GM12891 (cell line): ENCODE data around the gene COMMD10.
"Not testable (repeated sequence)": the region's sequence is repeated elsewhere in the genome, so short reads cannot be mapped to it uniquely, and the experiment has no call there.

Experiments
- DNase-seq: peaks from one replicate; pipeline ENCODE4 v3.0.0; 2011; ENCODE audit warnings: low spot score; ENCODE audit not compliant: insufficient read length
- FAIRE-seq: peaks from 2 replicates; lab custom pipeline; 2011; peaks lifted over from hg19 to GRCh38; lab: Jason Lieb, UNC
- PAX5 ChIP-seq: IDR thresholded peaks from 2 replicates; pipeline ENCODE4 v1.6.1; 2011; ENCODE audit warnings: low read length, moderate library complexity, mild to moderate bottlenecking; ENCODE audit not compliant: insufficient read depth, severe bottlenecking
- POLR2A ChIP-seq: IDR thresholded peaks from 2 replicates; pipeline ENCODE4 v1.6.1; 2011; ENCODE audit warnings: low read depth, low read length, control low read depth
- POLR2AphosphoS5 ChIP-seq: IDR thresholded peaks from 2 replicates; pipeline ENCODE4 v1.6.1; 2011; ENCODE audit warnings: low read depth, low read length, control low read depth
- POU2F2 ChIP-seq: IDR thresholded peaks from 2 replicates; pipeline ENCODE4 v1.6.1; 2011; ENCODE audit warnings: low read depth, mild to moderate bottlenecking, control low read depth, low read length, moderate library complexity
- SPI1 ChIP-seq: IDR thresholded peaks from 2 replicates; pipeline ENCODE4 v1.6.1; 2011; ENCODE audit warnings: low read depth, low read length, control low read depth
- TAF1 ChIP-seq: IDR thresholded peaks from 2 replicates; pipeline ENCODE4 v1.6.1; 2011; ENCODE audit warnings: low read depth, low read length, control low read depth

Gene COMMD10

DNA sequence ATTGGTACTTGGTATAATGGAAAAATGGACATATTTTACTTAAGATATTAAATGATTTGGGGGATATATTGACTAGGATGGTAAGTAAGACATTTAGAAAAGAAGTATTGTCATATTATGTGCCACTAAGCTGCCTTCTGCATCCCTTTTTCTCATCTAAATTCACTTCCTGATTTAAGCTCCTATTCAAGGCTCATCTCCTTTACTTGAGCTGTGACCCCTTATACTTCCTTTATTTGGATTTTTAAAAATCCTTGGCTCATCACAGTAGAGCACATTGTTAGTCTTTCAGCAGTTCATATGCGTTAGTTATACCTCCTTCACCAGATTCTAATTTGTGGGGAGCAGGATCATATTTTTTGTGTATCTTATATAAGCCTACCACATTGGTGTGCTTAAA, 6.6 kb downstream of the COMMD10 start:
- DNase-seq (no peak), FAIRE-seq (no peak)
- TF ChIP-seq POLR2A (no peak), SPI1 (0 out of 2 replicates have a peak, but pooled peaks have one; percentile 3)

DNA sequence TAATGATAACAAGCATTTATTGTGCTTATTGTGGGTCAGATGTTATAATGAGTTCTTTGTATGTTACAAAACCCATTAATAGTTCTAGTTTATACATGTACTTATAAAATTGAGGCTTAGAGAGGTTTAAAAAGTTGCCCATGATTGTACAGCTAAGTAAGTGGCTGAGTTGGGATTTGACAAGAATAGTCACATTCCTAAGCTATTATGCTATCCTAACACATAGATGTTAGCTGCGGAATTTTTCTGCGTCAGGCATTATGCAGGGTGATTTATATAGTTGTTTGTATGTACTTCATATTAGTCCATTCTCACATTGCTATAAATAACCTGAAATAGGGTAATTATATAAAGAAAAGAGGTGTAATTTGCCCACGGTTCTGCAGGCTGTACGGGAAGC, 12.5 kb downstream of the COMMD10 start:
- TF ChIP-seq POLR2A (no peak), TAF1 (no peak), PAX5 (no peak), POLR2AphosphoS5 (no peak), POU2F2 (no peak)
- FAIRE-seq (no peak), DNase-seq (no peak)

DNA sequence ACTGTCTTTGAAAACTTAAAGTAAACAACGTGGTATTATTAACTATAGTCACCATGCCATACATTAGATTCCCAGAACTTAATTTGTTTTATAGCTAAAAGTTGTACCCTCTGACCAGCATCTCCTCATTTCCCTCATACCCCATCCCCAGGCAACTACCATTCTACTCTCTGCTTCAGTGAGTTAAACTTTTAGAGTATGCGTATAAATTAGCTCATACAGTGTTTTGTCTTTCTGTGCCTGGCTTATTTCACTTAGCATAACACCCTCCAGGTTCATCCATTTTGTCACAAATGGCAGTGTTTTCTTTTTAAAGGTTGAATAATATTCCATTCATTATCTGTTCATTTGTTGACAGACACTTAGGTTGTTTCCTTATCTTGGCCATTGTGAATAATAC, 14.2 kb downstream of the COMMD10 start:
- DNase-seq: no peak
- TF ChIP-seq POLR2AphosphoS5: no peak
- TF ChIP-seq TAF1: no peak
- no peak for TF ChIP-seq POLR2A
- TF ChIP-seq POU2F2: no peak
- TF ChIP-seq PAX5: no peak
- no peak for TF ChIP-seq SPI1
- FAIRE-seq: no peak

DNA sequence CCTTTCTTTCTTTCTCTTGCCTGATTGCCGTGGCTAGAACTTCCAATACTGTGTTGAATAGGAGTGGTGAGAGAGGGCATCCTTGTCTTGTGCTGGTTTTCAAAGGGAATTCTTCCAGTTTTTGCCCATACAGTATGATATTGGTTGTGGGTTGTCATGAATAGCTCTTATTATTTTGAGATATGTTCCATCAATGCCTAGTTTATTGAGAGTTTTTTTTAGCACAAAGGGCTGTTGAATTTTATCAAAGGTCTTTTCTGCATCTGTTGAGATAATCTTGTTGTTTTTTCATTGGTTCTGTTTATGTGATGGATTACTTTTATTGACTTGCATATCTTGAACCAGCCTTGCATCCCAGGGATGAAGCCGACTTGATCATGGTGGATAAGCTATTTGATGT, 20.1 kb downstream of the COMMD10 start:
- not testable (repeated sequence) for FAIRE-seq, DNase-seq

DNA sequence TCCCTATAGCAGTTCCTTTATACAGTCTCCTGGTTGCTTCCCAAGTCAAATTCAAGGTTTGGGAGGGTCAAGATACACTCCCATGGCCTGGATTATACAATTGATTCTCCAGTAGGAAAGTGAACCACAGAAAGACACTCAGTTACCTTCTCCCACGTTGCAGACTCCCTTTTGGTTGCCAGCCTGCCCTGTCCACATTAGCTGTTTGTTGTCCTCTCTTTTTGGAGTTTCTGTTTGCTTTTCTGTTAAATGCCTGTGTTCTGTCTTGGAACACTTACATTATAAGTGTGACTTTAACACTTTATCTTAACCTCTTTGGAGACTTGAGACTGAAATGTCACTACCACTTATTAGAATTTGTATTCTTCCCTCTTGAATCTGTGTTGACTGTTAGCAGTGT, 30.3 kb downstream of the COMMD10 start:
- FAIRE-seq (peak; percentile 9), DNase-seq (no peak)
- TF ChIP-seq POLR2A (no peak), SPI1 (no peak), POU2F2 (no peak), TAF1 (no peak), POLR2AphosphoS5 (no peak), PAX5 (no peak)

DNA sequence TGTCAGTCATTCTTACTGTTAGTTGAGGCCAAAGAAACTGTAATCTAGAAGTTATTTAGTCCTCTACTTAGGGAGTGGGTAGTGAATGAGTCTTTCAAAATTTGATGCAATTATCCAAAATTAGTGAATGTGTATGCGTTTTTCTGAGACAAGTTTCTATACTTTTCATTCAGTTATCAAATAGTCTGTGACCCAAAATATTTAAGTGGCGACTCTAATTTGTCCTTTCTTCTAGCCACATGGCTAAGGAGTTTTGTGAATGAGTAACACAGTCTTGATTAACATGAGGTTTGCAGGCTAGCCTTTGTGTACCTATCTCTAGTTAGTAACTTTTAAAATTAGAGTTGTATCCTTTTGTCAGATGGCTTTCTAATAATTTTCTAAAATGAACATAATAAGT, 45.6 kb downstream of the COMMD10 start:
- TF ChIP-seq POLR2AphosphoS5 (no peak), PAX5 (no peak), SPI1 (no peak), TAF1 (no peak), POLR2A (no peak), POU2F2 (no peak)
- no peak for DNase-seq
- FAIRE-seq: no peak

DNA sequence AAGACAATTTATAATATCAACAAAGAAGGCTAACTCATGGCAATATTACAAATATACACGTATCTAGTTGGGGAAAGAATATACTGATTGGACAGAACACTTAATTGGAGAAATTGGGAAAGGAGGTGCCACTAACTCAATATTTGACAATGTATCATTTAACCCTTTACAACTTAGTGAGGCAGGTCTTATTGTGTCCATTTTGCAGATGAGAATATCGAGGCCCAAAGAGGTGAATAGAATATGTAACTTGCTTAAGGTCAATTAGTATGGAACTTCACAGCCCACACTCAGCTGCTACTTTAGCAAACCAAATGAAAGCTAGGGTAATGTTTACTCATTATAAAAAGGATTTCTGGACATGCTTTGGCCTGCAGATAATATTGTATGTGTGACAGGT, 46.2 kb downstream of the COMMD10 start:
- no peak for DNase-seq
- FAIRE-seq: no peak
- TF ChIP-seq PAX5: no peak
- TF ChIP-seq POLR2AphosphoS5: no peak
- no peak for TF ChIP-seq SPI1
- no peak for TF ChIP-seq POLR2A
- TF ChIP-seq POU2F2: no peak
- no peak for TF ChIP-seq TAF1

DNA sequence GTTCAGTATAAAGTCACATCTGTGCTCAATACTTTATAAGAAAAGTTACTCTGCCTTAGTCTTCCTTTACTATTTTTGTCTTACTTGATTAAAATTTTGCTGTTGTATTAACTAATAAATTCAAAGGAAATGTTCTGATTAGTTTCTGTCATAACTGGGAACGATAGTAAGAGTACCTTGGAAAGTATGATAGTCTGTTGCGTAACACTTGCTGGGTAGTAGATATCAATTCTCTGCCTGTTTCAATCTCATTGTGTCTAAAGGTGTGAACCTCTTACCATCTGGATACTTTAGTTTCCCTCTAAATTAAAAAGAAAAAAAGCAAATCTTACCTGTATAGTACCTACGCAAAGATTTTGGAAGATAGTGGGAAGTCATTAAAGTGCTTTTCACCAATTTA, 48.5 kb downstream of the COMMD10 start:
- DNase-seq (no peak), FAIRE-seq (no peak)
- no peak for TF ChIP-seq PAX5
- TF ChIP-seq TAF1: no peak
- TF ChIP-seq POLR2AphosphoS5: no peak
- no peak for TF ChIP-seq POU2F2
- no peak for TF ChIP-seq SPI1
- no peak for TF ChIP-seq POLR2A

DNA sequence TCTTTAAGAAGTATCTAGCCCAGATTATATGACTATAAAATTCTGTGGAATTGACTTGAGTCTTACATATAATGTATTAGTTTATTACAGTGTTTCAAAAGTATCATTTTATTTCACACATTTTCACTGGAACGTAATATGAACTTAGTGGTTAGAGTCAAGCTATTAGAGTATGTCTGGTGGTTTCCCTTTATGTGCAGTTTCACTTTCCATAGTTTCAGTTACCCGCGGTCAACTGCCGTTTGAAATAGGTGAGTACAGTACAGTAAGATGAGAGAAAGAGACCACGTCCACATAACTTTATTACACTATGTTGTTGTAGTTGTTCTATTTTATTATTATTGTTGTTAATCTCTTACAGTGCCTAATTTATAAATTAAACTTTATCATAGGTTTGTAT, 50.5 kb downstream of the COMMD10 start:
- no peak for TF ChIP-seq POLR2AphosphoS5
- no peak for TF ChIP-seq POU2F2
- TF ChIP-seq POLR2A: no peak
- no peak for TF ChIP-seq SPI1
- TF ChIP-seq PAX5: no peak
- no peak for TF ChIP-seq TAF1
- peak; percentile 90 for FAIRE-seq
- peak; percentile 15 for DNase-seq

DNA sequence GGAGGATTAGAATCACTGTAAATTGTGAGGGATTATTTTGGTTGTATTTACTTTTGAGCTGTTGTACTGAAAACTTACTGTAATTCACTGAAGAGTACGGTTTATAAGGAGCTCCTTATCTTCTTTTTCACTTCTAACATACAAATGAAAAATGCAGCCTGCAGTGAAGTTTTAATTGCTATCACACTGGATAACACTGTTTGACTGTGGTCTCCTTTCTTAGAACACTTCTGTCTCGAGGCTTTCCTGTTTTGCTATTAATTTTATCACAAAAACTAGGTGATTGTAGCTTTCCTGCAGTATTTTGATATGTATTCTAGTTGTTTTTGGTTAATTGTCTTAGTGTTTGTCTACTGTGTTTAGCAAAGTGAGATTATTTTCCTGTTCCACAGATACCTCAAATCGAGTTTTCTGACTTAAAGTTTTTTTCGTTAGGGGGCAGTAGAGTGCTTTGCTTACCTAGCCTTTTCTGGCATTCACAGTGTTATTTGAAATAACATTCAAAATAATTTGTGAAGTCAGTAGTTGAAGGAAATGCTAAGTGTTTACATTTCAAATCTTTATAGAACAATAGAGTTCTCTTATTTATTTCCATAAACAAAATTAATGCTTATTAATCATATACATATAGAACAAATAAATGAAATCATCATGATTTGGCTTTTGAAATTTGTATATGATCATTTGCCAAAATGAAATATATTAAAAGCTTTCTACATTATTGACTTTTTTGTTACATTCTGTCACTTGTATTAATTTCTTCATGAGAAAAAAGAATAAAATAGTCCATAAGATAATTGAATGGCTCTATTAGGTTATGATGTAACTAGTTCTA, 52.9 kb downstream of the COMMD10 start:
- no peak for DNase-seq
- FAIRE-seq: peak; percentile 52
- TF ChIP-seq TAF1 (no peak), POLR2AphosphoS5 (no peak), POLR2A (no peak), PAX5 (no peak), SPI1 (no peak), POU2F2 (no peak)
